SKM-1 treated with dmso at 0.1 percent for 144 hours (cell line): Measurements from ENCODE around the gene IGF2BP3.

Source experiments
- DNase-seq: peaks from one replicate; lab custom pipeline; 2025; ENCODE audit not compliant: unreplicated experiment; lab: John Stamatoyannopoulos, UW

Gene IGF2BP3

DNA sequence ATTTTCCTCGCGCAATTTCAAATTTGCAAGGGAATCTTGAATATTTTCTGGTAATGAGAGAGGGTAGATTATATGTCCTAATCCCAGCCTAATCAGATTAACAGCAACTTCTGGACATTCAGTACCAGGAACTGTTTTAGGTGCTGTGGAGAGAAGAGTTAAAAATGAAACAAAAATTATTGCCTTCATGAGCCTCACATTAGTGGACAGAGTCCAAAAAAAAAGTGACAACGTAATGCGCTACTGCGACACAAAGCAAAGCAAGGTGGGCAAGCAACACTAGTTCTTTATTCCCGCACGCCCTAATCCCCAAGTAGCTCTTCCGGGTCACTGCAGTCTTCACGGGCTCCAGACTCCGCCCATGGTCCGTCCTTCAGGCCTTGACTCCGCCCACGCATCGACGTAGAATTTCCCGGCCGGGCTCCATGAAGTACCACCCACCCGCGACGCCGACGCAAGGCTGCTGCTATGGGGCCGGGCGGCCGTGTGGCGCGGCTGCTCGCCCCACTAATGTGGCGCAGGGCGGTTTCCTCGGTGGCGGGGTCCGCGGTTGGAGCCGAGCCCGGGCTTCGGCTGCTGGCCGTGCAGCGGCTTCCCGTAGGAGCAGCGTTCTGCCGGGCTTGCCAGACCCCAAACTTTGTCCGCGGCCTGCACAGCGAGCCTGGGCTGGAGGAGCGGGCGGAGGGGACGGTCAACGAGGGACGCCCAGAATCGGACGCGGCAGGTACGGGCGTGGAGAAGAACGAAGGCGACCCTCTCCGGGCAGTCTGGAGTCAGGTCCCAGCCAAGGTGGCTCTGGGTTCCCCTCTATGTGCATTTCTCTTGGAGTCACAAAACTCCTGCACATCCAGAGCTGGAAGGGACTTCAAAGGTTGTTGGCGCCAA, 171.2 kb downstream of the IGF2BP3 start, which contains the start of gene MALSU1:
Gene MALSU1 (plus strand): TSS at position 455 of the 885 bp plus-strand sequence. CDS start 14 bp downstream, at position 469.
- DNase-seq = peak; percentile 98

DNA sequence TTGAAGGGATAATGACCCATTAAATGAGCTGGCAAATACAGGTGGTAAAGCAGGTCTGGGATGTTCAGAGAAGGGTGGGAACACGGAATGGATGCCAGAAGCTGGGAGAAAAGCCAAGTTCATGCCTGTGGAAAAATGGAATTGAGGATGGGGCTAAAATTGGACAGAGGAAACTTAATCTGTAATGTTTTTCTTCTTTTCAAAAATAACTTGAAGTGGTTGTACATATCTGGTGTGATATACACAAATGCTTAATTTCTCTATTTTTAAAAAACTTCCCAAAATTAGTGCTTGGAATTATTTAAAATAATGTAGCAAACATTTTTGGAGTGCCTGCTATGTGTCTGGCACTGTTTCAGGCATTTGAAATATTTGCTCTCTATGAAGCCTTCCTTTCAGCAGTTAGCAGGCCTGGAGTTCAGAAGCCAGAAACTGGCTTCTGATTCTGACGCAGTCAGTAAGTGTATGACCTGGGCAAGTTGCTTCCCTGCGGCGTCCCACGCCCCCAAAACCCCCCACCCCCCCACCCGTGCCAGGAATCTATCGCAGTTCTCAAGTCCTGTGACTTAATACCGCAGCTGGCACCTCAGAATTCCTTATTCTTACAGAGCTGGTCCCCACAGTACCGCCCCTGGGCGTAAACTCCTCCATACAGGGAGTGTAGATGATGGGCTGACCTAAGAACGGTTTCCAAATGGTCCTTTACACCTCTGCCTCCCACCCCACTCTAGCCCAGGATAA, 172.0 kb downstream of the IGF2BP3 start:
- no peak for DNase-seq

DNA sequence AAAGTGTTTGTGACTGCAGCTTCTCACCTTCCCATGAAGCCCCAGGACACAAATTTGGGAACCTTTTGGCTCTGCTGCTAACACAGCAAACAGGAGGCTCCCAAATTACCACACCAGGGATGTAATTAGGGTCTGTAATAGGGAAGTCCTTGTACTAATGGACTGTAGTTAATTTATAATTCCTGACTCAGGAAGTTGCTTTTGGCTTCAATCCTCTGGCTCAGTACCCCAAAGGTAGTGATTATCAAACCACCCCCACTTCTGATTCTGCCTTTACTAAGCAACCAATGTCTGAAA, 174.9 kb downstream of the IGF2BP3 start:
- DNase-seq = no peak

DNA sequence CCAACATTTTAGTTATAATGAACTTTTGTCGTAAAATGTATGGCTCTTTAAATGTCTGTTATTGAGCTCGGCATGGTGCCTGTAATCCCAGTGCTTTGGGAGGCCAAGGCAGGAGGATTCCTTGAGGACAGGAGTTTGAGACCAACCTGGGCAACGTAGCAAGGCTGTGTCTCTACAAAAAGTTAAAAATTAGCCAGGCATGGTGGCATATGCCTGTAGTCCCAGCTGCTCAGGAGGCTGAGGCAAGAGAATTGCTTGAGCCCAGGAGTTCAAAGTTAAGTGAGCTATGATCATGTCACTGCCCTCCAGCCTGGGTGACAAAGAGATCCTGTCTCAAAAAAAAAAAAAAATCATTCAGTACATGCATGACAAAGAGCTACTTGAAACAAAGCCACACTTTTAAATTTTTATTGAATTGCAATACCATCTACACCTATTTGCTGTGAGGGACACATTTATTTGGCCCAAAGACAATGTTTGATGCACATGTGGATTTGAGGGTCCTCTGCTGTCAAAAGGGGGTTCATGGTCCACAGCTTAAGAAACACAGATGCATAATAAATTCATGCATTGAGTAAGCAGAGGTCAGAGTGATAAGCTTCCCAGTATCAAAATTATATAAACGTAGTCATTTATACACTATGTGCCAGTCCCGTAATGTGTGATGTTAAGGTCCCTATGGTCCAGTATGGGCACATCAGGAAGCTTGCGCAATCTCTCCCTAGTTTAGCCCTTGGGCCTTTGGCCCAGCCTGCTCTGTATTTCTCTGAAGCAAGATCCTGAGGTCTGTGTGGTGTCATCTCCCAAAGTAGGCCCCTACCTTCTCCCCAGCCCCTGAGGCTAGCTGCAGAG, 175.5 kb downstream of the IGF2BP3 start:
- DNase-seq = peak; percentile 55

DNA sequence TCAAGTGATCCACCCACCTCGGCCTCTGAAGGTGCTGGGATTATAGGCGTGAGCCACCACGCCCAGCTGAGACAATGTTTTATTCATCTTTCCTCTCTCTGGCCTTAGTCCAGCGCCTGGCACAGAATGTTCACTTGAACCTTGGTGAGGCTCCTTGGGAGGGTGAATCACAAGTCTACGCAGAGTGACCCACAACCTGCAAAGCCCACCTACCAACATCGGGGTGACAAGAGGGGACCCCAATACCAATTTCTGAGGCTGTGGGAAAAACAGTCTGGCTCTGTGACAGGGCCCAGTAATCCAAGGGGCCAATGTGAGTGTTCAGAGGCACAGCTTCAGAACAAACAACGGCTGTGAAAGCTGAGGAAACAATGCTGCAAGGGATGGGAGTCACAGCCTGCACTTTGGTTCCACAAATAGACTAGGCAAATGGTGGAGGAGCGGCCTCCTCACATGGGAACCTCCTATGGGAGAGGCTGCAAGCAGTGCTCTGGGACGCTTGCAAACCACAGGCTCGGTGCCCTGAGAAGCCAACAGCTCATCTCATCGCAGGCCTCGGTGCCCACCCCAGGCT, 176.7 kb downstream of the IGF2BP3 start:
- no peak for DNase-seq

DNA sequence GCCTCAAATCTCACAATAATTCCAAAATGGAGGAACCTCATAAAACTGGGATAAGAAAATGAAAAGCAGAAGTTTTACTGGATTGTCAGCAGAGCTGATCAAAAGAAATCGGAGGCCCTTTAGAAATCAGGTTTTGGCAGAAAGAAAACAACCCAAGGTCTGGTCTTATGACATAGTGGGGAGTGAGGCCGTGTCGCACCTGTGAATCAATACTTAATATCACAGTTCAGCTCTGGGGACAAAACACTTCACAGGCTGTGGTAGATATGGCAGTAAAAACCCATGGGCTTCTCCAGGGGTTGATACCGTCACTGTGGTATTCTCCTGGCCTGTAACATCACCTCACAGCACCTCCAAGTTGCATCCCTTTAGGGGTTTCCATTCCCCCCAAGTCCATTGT, 177.7 kb downstream of the IGF2BP3 start:
- no peak for DNase-seq

DNA sequence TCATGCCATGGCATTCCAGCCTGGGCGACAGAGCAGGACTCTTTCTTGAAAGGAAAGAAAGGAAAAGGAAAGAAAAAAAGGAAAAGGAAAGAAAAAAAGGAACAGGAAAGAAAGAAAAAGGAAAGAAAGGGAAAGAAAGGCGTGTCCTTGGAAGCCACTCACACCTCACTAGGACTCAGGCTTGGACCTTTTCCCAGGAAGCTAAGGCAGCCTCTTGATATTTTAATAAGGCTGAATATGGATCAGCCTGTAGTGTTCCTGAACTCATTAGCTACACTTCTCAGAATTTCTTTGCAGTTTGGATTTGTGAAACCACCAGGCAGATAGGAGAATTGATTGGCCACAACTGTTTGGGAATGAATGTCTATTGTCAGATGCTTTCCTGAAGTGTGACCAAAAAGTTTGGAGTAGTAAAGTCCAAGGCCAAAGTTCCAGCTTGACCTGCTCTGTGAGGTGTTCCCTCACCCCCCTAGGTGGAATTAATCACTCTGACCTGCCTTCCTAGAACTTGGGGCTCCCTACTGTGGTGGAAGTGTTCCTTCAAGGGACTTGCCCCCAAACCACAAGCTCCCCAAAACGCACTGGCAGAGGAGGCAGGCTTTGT, 178.2 kb downstream of the IGF2BP3 start:
- DNase-seq = no peak

DNA sequence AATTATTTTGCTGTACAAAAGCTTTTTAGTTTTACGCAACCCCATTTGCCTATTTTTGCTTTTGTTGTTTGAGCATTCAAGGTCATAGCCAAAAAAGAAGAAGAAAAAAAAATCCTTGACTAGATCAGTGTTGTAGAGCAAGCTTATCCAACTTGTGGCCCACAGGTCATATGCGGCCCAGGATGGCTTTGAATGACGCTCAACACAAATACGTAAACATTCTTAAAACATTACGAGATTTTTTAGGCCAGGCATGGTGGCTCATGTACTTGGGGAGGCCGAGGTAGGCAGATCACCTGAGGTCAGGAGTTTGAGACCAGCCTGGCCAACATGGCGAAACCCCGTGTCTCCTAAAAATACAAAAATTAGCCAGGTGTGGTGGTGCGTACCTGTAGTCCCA, 179.3 kb downstream of the IGF2BP3 start:
- no peak for DNase-seq

DNA sequence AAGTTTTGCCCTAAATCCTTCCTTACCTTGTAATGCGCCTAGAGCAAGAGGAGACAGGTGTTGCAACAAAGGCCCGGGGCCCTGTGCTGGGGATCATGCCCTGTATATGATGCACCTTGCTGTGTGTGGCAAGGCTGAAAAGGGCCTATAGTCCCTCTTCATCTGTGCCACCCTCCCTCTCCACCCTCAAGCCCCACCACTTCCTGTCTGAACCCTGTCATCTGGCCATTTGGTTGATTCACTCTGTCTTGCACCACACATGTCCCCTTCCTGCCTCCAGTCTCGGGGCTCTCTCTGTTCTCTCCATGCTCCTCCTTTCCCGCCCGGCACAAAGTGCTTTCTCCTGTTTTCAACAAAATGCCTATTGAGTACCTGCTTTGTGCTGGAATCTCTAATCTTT, 182.7 kb downstream of the IGF2BP3 start:
- peak; percentile 54 for DNase-seq

DNA sequence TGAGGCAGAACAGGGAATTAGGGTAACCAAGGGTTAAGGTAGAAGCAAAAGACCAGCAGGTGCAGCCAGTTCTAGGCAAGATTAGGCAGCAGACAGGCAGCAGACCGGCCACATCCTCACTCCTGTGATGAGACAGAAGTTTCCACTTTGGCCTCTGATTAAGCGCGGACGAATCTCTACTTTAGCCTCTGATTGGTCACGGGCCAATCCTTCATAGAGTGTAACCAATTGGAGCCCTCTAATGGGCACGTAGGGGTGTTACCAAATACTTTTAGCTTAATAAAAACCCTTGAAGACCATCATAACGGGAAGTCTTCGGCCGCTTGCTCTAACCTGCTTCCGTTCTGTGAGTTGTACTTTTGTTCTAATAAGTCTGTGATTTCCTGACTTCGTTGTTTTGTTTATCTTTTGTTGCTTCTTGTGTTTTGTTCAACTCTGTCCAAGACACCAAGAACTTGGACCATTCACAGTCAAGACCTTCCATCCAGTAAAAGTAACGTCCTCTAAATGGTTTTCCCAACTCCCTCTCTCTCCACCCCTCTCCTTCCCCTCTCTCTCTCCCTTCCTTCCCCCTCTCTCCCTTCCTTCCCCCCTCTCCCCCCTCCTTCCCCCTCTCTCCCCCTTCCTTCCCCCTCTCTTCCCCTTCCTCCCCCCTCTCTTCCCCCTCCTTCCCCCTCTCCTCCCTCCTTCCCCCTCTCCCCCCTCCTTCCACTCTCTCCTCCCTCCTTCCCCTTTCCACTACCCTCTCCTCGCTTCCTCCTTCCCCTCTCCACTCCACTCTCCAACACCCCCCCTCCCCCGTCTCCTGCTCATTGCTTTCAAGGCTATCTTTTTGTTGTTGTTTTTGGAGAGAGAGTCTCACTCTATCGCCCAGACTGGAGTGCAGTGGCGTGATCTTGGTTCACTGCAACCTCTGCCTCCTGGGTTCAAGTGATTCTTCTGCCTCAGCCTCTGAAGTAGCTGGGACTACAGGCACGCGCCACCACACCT, 184.3 kb downstream of the IGF2BP3 start:
- peak; percentile 8 for DNase-seq

DNA sequence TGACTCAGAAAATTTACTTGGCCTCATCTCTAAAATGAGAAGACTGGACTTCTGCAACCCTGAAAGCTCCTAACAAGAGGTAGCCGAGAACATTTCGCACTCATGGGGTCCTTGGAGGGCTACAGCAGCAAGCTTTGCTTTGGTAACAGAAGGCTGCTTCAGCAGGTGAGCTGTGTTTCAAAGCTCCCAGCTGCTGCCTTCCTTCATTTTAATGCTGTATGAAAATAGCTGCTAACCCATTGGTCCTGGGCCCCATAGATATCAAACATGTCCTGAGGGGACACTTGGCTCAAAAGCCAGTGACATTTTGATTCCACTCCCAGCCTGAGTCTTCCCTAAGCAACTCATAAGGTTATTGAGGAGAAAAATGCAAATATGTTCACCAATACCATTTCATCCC, 185.4 kb downstream of the IGF2BP3 start:
- no peak for DNase-seq

DNA sequence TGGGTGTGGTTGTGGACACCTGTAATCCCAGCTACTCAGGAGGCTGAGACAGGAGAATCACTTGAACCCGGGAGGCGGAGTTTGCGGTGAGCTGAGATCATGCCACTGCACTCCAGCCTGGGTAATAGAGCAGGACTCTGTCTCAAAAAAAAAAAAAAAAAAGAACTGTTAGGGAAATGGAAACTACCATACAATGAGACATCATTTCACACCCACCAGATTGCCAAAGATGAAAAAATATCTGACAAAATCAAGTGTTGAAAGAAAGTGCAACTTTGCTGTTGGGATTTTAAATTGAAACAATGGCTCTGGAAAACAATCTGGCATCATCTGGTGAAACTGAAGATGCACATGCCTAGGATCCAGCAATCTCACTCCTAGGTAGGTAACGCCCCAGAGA, 187.2 kb downstream of the IGF2BP3 start:
- no peak for DNase-seq

DNA sequence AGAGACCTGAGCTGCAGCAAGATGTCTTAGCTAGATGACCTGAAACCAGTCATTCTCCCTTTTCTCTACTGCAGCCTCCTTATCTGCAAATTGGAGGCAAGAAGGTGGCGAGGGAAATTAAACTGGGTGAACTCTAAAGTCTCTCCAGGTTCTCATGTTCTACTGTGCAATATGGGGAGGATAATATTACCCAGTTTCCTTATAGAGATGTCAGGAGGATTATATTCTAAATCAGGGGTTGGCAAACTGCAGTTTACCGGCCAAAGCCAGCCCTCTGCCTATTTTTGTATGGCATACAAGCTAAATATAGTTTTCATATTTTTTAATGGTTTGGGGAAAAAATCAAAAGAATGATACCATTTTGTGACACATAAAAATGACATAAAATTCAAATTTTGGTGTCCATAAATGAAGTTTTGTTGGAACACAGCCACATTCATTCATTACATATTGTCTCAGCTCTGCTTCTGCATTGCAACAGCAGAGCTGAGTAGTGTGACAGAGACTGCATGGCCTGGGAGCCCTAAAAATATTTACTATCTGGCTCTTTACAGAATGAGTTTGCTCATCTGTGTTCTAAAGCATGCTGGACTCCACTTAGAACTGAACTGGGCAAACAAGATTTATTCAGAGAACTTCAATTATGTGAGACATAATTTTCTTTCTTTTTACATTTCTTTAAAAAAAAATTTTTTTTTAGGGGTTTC, 190.3 kb downstream of the IGF2BP3 start:
- DNase-seq = no peak

DNA sequence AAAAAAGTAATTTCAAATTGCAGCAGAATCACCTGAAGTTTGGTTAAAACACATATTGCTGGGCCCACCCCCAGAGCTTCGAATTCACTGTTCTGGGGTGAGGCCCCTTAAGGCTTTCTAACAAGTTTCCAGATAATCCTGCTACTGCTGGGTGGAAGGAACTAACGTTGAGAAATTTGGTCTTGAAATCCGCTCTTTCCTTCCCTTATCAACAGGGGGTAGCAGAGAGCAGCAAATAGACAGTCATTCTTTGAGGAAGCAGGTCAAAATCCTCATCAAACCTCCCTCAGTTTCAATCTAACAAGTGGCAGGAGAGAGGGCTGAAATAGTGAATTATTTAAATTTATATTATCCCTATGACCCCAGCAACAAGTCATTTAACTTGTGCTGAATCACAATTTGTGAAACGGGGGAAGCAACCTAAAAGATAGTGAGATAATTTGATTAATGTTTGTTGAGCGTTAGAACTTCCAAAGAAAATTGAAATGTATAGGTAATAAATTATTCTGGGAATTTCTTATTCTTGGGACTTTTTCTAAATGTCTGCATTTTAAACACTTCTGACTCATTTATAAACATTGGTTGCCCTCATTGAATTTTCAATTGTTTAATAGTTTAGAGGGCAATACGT, 192.8 kb downstream of the IGF2BP3 start:
- peak; percentile 85 for DNase-seq

DNA sequence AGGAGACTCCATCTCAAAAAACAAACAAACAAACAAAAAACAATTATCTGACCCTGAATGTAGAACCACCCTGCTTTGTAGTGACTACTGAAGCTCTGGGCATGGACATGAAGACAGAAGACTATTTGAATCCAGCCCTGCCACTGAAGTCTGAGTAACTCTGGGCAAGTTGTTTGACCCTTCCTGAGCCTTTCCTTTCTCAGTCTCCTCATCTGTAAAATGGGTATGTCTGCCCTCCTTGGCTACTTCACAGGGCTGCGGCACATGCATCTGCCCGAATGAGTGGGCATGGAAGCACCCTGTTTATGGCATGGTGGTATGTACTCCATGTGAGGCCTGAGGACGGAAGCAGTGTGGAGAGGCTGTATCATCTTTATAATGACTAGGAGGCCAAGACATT, 193.3 kb downstream of the IGF2BP3 start:
- no peak for DNase-seq

DNA sequence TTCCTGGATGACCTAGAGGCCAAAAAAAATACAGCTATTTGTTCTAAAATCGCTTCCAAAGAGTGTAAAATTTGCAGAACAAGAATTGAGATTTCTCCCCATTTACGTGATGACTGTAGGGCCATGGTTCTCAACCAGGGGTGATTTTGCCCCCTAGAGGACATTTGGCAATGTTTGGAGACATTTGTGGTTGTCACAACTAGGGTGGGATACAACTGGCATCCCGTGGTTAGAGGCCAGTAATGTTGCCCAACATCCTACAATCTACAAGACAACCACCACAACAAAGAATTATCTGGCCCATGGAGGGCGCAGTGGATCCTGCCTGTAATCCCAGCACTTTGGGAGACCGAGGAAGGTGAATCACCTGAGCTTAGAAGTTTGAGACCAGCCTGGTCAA, 193.9 kb downstream of the IGF2BP3 start:
- peak; percentile 45 for DNase-seq

DNA sequence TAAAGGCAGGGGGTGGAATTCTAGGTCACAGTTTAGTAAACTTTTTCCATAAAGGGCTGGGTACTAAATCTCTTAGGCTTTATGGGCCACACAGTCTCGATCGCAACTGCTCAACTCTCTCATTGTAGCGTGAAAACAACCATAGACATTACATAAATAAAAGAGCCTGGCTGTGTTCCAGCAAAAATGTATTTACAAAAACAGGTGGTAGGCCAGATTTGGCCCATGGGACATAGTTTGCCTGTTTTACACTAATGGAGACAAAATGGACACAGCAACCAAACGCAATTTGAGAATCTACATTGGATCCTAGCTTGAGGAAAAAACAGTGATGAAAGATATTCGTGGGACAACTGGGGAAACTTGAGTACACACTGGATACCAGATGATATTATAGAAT, 194.4 kb downstream of the IGF2BP3 start:
- DNase-seq = no peak

DNA sequence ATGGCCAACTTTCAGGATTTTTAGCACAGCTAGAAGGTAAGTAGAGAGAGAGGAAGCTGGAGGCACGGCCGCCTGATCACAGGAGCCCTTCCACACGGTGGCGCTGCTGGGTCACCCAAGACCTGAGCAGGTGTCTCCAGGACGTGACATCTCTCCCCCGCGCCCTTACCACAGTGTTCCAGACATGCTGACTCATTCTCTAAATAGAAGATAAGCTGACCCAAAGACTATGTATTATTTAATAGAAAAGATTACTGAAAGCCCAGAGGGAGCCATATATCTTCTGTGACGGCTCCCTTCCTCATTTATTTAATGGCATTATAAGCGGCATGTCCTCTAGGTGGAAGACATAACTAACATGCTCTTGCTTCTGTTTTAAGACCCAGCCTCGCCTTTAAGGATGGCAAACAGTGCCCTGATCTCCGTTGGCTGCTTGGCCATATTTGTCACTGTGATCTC, 197.1 kb downstream of the IGF2BP3 start:
- DNase-seq = peak; percentile 74
